NCI-H2171 (cell line): Measurements from ENCODE around the gene IPCEF1.
"Not testable (repeated sequence)": the region's sequence is repeated elsewhere in the genome, so short reads cannot be mapped to it uniquely, and the experiment has no call there.

Experiments used
- DNase-seq: peaks from one replicate; lab custom pipeline; 2025; lab: John Stamatoyannopoulos, UW

IPCEF1 gene

DNA sequence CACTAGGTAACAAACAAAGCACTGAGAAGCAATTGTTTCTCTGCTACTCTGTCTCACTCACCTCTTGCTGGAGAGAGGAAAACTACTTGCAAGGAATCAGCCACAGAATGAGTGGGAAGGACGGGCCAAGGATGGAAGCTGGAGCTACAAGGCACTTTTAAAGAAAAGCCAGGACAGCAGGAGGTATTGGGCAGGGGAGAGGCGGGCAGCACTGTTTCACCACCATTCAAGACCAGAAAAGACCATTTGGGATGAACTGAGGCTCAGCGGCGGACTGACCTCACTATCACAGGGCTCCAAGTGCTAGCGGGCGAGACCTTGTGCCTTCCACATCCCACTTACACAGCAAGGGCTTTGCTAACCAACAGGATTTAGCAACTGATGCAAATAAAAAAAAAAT is 137.4 kb downstream of the IPCEF1 start:
- DNase-seq = no peak

DNA sequence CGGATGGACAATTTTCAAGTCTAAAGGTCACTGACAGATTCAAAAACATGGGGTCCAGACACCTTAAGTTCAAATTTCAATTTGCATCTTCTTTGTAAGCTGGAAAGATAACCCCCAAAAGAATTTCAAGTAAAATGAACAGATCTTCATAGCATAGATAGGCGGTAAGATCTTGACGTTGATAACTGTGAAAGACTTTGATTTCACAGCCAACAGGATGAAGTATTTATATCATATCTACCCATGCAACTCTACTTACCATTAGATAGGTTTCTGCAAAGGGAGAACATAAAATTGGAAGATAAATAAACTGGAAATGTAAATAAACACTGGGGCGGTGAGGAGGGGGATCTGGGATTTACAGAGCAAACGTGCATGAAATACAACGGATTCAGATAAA is 137.8 kb downstream of the IPCEF1 start:
- DNase-seq = no peak

DNA sequence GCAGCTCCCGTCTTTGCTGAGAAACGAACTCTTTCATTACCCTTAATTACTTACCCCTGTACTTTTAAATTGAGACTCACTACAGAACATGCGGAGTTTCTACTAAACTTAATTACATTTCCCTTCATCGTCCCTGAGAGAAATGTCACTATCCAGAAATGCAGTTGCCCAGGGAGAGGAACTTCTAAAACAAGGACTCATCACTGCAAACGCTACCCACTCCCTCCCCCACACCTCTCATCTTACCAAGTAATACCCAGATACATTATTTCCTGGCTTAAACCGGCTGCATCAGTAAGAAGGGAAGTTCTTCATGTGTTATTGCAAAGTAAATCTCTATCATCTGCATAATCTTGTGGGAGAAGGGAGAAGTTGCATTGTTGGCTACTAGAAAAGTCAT is 138.3 kb downstream of the IPCEF1 start:
- DNase-seq = no peak

DNA sequence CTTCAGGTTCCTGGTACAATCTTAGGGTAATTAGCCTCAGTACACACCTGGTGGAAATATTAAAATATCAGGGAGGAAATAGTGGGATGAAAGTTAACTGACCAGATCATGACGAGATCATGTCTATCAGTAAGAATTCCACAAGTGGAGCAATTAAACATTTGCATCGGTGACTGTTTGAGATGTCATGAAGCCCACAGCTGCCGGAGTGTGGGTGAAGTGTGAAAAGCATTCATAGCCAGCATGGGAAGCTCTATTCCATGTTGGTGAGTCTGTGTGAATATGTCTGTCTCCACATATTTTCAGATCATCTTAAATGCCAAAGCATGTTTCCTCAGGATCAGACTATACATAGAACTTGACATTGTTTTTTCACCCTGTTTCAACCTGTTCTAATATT is 142.8 kb downstream of the IPCEF1 start:
- no peak for DNase-seq

DNA sequence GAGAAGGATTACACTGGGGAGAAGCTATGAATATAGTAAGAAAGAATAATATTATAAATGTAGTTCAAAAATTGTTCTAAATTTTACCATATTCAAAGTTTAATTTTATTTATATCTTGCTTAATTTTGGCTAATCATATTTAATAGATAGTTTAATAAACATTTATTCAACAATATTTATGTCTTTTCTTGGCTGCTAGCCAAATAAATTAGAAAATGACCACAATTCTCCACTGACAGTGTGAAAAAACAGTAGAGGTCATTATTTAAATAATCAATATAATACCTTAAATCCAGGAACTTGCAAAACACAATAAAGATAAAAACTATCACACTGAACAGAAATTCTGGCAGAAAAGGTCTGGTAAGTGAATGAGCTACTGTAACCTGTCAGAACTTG is 145.9 kb downstream of the IPCEF1 start:
- no peak for DNase-seq

DNA sequence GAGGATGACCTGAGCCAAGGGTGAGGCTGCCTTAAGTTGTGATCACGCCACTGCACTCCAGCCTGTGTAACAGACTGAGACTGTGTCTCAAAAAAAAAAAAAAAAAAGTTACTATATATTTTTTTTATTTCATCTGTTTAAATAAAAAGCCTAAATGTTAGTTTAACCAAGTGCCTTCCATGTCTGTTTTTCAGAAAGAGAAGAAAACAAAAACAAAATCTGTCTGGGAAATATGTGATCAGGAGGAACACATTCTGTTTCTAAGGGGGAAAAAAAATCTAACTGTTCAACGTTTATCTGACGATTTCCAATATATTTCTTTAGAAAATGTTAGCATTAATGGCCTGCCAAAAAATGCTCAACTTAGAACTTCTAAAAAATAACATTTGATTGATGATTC is 147.0 kb downstream of the IPCEF1 start:
- no peak for DNase-seq

DNA sequence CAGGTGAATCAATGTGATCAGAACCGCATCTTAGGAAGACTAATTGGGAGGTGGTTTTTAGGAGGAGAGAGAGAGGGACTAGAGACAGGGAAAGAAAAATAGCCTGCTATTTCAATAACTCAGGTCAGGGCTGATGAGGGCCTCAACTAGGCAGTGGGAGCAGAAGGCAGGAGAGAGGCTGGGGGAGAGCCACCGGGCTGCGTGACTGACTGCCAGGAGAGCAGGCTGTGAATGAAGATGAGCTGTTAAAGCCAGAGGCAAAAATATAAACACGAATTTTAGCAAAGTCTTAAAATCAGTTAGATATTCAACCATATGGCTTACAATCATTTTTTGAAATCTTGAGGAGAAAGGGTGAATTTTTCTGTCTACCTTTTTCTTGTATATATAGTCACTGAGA is 149.6 kb downstream of the IPCEF1 start:
- no peak for DNase-seq

DNA sequence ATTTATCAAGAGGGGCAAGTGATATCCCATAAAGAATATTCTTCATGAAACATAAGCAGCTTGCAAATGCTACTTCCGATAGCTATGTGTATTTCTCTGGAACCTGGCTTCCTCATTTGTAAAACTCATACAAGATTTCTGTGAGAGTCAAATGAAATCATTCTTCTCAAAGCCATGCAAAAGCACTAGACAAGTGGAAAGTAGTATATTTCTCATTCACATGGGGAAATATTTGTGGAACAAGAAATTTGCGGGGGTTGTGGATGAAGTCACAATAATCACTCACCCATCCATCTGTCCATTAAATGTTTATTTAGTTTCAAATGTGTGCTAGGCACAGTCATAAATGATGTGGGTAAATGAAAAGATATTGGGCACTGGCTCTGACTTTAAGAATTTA is 150.5 kb downstream of the IPCEF1 start:
- DNase-seq = no peak

DNA sequence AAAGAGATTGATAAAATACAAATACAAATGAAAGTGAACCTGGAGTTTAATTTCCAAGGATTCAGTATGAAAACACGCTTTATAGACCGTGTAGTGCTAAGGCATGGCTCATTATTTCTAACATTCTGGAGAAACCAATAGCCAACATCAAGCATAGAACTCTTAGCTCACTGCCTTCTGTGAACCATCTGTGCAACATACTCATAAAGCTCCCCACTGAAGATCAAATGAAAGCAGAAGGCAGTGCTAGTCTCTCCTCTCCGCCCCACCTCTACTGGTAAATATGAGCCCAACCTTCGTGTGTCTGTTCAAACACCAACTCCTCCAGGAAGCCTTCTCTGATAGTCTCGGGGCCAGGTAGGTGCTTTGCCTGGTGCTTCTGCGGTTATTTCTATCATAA is 153.6 kb downstream of the IPCEF1 start:
- no peak for DNase-seq

DNA sequence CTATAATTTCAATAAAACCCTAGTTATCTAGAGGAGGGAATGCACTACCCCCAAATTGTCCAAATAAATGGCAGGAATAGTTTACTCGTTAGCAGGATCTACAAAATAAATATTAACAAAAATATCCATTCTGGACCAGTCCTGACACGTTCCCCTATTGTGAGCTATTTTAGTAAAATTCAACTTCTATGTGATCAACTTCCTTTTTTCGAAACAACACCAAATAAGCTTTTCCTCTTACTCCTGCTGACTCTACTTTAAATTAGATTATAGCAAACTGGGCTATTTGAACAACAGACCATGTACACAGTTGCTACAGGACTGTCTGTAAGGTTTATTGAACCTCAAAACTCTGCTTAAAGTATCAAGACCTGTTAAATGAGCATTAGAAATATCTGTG is 154.3 kb downstream of the IPCEF1 start:
- no peak for DNase-seq

DNA sequence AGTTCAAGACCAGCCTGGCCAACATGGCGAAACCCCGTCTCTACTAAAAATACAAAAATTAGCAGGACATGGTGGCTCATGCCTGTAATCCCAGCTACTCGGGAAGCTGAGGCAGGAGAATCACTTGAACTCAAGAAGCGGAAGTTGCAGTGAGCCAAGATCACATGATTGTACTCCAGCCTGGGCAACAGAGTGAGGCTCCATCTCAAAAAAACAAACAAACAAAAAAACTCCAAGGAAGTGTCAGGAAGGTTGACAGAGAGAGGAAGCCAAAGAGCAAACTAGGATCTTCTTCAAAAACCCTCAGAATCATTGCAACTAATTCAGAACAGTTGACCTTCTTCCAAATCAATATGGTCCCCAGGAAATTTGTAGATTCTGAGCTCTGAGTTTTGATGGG is 154.9 kb downstream of the IPCEF1 start:
- DNase-seq = not testable (repeated sequence)

DNA sequence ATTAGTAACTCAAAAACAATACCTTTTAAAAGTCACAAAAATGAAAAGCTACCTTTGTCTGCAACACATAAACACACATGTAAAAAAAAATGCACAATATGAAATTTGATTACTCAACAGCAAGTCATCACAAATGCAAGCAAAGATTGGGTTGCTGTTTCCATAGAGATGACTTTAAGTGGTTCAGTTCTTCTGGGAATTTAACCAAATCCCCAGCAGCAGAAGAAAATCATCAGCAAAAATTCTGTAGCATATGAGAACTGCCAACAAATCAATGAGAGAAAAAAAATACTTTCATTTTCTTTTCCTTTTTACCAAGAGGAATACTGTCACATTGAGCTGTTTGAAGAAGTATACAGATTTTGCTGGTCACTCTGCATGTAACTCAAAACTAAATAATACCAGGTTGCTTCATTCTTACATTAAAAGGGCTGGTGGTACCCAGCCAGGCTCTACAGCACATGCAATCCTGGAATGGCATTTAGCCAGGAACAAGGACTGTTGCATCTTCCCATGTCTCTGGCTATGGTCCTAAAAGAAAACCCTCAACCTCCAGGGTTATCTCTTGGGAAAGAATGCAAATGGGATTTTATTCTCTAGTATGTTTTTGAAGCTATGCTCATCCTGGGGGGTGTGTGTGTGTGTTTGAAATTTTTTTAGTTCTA is 159.3 kb downstream of the IPCEF1 start:
- DNase-seq = no peak

DNA sequence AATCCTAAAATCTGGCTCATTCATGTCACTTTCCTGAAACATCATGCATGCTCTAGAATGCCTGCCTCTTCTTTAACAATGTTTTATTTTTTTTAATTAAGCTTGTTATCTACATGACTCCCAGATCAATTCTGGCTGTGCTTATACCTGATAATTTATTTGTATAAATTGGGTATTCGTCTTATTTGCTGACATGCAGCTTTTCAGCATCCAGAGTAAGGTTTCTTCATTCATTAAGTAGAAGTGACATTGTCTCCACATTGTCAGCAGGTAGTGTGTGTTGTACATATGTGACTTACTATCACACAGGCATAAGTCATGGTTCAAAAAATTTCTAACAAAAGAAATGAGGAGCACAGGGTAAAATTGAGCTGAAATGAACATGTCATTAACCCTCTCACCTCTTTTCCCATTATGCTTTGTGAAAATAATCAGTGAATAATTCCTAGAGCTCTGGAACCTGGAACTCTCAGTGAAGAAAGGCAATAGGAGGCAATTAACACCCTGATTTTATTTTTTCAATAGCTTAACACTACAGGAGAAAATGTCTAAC is 160.2 kb downstream of the IPCEF1 start:
- no peak for DNase-seq

DNA sequence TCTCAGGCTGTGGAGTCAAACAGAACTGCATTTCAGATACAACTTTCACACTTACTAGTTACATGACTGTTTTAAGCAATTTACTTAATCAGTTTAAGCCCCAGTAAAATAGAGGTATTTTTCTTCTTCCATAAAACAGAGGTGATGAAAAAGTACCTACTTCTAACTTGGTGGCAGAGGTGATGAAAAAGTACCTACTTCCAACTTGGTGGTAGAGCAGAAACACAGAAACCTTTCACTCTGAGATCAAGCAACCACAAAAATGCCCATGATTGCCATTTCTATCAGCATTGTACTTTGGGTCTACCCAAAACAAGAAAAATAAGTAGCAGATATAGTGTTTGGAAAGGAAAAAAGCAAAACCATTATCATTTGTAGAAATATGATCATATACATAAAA is 168.9 kb downstream of the IPCEF1 start:
- DNase-seq = no peak

DNA sequence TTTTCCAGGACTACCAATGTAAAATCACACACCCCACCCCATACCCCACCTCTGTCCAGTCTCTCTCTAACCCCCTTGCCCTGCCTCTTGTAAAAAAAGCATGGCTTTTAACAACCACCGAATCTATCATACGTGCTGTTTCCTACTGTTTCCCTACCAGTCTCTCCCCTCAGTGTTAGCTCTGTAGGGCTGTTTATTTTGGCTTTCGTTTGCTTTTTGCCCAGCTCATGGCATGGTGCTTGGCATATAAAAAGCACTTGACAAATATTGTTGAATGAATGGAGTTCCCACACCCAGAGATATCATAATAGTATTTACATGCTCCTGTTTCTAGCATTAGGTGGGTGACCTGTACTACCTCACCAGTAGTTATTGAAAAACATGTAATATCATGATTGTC is 169.4 kb downstream of the IPCEF1 start:
- DNase-seq = no peak

DNA sequence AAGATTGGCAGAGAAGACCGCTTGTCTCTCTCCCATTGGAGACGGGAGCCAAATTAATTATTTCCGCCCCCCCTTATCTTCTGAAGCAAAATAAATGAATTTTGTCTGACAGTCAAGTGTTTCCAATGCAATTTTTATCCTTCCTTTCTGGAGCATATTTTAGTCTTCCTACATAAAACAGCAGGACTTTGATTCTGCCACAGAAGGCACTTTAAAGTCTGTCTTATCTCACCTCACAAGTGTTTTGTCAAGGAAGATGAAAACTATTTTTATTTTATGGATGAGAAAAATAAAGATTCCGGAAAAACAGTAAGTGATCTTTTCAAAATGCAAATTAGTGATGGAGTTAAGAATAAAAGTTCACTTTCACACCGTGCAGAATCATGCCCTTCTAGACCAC is 177.2 kb downstream of the IPCEF1 start:
- DNase-seq = no peak

DNA sequence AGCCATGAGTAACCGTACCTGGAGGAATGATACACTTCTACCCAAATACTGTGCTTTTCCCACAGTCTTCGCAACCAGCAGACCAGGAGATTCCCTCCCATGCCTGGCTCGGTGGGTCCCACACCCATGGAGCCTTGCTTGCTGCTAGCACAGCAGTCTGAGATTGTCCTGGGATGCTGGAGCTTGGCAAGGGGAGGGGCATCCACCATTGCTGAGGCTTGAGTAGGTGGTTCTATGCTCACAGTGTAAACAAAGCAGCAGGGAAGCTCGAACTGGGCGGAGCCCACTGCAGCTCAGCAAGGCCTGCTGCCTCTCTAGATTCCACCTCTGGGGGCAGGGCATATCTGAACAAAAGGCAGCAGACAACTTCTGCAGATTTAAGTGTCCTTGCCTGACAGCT is 184.2 kb downstream of the IPCEF1 start:
- not testable (repeated sequence) for DNase-seq

DNA sequence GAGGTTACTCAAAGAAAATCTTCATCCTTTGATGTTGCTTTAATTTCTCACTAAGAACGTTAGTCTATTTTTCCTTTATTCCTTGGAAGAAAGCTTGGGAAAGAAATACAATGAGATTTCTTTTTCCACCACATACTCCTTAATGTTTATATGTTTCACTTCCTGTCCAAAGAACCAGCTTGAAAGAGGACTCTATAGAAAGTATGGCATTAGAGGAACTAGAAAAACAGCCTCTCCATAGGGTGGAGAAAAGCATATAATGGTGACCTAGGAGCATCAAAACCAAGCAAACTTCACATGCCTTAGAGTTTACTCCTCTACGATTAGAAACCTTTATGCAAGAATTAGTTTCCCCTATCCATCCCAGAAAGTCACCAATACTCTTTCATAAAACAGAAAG is 186.5 kb downstream of the IPCEF1 start:
- no peak for DNase-seq

DNA sequence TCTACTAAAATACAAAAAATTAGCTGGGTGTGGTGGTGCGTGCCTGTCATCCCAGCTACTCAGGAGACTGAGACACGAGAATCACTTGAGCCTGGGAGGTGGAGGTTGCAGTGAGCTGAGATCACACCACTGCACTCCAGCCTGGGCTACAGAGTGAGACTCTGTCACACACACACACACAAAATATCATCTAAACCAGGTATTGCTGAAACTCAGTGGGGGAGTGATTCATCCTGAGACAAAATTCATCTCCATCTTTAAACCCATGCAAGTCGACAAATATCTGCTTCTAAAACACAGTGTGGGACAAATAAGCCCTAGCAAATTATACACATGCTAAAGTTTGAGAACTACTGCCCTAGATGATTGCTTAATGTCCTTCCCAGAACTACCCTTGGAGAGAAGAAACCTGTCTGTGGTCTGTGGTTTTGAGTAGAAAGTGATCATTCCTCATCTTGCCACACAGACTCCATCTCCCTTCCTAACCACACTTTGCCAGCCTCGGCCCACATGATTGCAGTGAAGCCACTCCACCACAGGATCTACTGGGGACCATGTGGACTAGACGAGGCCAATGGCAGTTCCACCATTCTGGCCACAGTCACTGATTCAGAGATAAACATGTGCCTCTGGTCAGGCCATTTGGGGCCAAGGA is 187.3 kb downstream of the IPCEF1 start:
- DNase-seq = no peak

DNA sequence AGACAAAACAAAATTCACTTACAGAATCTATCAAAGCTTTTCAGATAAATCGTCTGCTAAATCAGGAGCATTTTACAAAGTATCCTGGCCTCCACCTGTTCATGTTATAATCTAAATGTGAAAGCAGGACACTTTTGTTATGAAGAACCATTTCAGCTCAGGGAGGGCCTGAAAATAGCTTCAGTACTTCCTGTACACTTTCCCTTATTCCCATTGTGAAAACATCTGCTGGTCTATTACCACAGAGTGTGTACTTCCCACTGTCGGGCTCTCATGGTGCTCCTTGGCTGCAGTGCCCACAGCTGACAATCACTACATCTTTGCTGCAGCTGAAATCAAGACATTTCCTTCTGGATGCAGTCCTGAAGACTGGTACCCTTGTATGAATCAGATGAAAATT is 189.5 kb downstream of the IPCEF1 start:
- no peak for DNase-seq

DNA sequence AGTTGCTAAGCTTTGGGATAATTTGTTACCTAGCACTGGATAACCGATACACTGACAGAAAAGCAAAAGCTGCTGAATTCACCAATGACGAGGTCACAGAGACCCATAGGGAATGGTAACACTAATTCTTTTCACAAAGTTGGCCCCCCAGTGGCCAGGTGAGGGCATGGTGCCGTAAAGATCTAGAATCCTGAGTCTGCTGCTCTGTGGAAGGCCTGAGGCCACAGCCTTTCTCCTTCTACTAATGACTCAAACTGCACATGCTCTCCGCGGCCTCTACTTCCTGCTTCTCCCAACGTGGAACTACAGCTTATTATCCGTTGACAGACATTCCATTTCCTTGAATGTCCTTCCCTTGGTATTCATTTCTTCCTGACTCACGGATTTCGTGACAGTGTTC is 190.5 kb downstream of the IPCEF1 start:
- no peak for DNase-seq

DNA sequence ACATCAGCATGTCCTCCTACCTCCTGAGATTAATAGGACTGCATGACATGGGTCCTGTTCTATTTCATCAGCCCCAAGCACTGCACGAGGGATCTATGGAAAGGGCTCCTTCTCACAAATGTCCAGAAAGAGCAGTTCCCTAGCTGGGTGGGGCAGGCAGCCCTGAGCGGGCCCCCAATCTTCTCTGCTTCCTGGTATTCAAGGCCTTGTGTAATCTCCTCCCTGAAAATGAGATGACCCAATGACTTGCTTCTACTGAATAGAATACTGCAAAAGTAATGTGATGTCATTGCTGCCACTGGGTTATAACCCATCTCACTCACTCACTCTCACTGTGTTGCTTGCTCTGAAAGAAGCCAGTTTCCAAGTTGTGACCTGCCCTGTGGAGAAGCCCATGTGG is 191.1 kb downstream of the IPCEF1 start:
- DNase-seq = no peak

DNA sequence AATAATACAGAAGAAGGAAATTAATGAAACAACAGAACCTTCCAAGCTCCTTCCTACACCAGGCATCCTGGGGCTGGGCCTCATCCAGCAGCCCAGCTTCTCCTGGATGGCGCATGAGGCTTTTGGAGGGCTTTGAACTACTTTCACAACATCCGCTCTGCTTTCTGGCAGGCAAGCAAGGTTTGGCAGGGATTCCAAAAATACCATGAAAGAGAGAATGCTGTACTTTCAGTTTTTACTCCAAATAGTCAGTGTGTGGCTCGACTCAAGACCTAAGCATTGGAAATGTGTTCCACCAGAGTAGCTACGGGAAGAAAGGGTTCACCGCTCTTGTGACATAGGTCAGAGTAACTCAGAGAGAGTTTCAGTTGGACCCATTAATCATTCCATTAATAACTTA is 192.2 kb downstream of the IPCEF1 start:
- no peak for DNase-seq

DNA sequence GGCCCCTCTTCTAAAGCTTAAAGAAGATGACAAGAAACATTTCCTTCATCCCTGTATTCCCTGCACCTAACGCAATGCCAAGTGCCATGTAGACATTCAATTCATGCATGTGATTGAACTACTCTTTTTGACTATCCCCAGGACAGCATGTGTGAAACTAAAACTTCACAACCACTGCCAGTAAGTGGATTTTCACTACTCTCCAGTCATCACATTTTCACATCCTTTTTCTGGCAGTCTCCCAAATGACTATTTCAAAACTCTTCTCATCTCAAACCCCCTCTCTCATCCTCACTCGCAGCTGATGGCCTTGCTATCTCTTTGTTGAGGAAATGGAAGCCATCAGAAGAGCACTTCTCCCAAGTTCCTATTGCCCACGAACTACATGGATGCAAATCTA is 194.9 kb downstream of the IPCEF1 start:
- DNase-seq = no peak
